ENCODE measurements around the gene FZD4.

Gene FZD4

GRCh38 chr11:86914865-86915519 lies 40.2 kb downstream of the FZD4 start:
- no peak for DNase-seq (ENCODE audit: low read depth in 4 of 4, low spot score in 1 of 4)

- no peak for DNase-seq (ENCODE audit: low read depth in 4 of 4, low spot score in 1 of 4)
Measured at GRCh38 chr11:86912238-86912637, 43.0 kb downstream of the FZD4 start.

- no peak for DNase-seq (ENCODE audit: low read depth in 4 of 4, low spot score in 1 of 4)
Measured at GRCh38 chr11:86910592-86910991, 44.6 kb downstream of the FZD4 start.

- DNase-seq (ENCODE audit: low read depth in 4 of 4, low spot score in 1 of 4): no peak
Measured at GRCh38 chr11:86906198-86906597, 49.0 kb downstream of the FZD4 start.

GRCh38 chr11:86905252-86905651 lies 49.9 kb downstream of the FZD4 start:
- DNase-seq (ENCODE audit: low read depth in 4 of 4, low spot score in 1 of 4): no peak

- no peak for DNase-seq (ENCODE audit: low read depth in 4 of 4, low spot score in 1 of 4)
Measured at GRCh38 chr11:86904001-86904400, 51.2 kb downstream of the FZD4 start.

GRCh38 chr11:86902345-86902744 lies 52.9 kb downstream of the FZD4 start:
- no peak for DNase-seq (ENCODE audit: low read depth in 4 of 4, low spot score in 1 of 4)

- DNase-seq (ENCODE audit: low read depth in 4 of 4, low spot score in 1 of 4): no peak
Measured at GRCh38 chr11:86901599-86901998, 53.6 kb downstream of the FZD4 start.

- no peak for DNase-seq (ENCODE audit: low read depth in 4 of 4, low spot score in 1 of 4)
Measured at GRCh38 chr11:86900162-86900561, 55.0 kb downstream of the FZD4 start.

GRCh38 chr11:86898689-86899088 lies 56.5 kb downstream of the FZD4 start:
- DNase-seq (ENCODE audit: low read depth in 4 of 4, low spot score in 1 of 4): no peak

- DNase-seq (ENCODE audit: low read depth in 4 of 4, low spot score in 1 of 4): no peak
Measured at GRCh38 chr11:86896441-86896841, 58.8 kb downstream of the FZD4 start.
